Fibroblast of mammary gland (primary cell): ENCODE results near the gene SPSB4.

Experiments used
- DNase-seq: peaks from one replicate; pipeline ENCODE4 v3.0.0-alpha.2; 2010; ENCODE audit warnings: low read depth
- H3K4me3 ChIP-seq: 2 replicates; pipeline ENCODE4 v1.5.1; 2011; ENCODE audit warnings: low read depth, mild to moderate bottlenecking, low read length, moderate library complexity; ENCODE audit not compliant: control insufficient read depth
- TF ChIP-seq, protein P1 (sequence below): conservative IDR thresholded peaks from 2 replicates; pipeline ENCODE4 v1.5.1; 2011; ENCODE audit warnings: low read depth, low read length, inconsistent platforms; ENCODE audit not compliant: control insufficient read depth, insufficient read depth

Gene SPSB4

DNA sequence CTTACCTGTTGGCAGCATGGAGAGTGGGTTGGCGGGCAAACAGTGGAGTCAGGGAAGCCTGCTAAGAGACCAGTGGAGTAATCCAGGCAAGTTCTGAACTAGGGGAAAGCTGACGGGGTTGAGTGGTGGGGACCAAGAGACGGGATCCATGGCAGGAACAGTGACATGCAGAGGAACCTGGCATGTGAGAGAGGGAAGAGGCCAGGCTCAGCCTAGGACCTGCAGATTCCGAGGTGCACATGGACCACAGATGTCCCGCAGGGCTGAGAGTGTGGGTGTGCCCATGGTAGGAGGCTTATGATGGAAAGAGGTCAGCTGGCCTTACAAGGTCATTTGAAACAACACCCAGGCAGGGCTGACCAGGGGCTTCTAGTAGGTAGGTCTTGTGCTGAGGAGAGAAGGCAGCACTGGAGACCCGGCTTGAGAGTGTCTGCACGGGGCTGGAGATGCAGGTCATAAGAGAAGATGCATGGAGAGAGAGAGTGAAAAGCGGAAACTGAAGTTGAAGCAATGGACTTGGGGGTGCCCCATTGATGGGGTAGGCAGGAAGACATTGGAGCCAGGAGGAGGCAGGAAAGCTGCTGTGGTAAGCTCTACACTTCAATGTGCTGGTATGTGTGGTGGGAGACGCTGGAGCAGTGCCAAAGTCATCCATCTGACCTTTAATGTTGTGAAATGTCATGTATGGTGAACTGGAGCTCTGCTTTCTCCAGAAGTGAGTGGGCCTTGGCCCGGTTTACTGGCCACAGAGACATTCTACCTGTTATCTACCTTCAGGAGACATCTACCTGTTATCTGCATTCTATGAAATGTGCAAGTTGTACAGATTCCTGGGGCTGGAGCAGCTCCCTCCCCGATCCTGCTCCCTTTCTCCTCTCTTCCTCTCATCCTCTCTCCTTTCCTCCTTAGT lies 4.6 kb downstream of the SPSB4 start:
- no peak for DNase-seq
- H3K4me3 ChIP-seq: no peak overlapping the region
- TF ChIP-seq, protein P1, sequence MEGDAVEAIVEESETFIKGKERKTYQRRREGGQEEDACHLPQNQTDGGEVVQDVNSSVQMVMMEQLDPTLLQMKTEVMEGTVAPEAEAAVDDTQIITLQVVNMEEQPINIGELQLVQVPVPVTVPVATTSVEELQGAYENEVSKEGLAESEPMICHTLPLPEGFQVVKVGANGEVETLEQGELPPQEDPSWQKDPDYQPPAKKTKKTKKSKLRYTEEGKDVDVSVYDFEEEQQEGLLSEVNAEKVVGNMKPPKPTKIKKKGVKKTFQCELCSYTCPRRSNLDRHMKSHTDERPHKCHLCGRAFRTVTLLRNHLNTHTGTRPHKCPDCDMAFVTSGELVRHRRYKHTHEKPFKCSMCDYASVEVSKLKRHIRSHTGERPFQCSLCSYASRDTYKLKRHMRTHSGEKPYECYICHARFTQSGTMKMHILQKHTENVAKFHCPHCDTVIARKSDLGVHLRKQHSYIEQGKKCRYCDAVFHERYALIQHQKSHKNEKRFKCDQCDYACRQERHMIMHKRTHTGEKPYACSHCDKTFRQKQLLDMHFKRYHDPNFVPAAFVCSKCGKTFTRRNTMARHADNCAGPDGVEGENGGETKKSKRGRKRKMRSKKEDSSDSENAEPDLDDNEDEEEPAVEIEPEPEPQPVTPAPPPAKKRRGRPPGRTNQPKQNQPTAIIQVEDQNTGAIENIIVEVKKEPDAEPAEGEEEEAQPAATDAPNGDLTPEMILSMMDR: no peak

GRCh38 chr3:141056751-141057171 lies 5.6 kb downstream of the SPSB4 start:
- no peak overlapping the region for H3K4me3 ChIP-seq
- TF ChIP-seq, protein P1: no peak
- no peak for DNase-seq

DNA sequence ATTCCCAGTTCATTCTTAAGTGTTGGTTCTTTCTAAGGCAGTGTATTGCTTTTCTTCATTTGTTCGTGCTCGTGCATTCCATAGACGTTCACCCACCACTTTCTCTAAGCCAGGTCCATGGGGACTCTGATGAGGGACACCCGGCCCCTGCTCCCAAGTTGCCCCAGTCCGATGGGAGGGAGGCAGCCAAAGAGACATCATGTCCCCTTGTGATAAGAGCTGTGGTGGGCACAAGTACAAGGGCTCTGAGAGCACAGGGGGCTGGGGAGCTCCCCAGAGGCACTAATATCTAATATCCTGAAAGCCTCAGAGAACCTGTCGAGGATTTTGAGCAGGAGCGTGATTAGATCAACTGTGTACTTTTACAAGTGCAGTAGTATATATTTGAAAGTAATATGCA lies 6.3 kb downstream of the SPSB4 start:
- no peak for DNase-seq
- TF ChIP-seq, protein P1: no peak
- no peak overlapping the region for H3K4me3 ChIP-seq

DNA sequence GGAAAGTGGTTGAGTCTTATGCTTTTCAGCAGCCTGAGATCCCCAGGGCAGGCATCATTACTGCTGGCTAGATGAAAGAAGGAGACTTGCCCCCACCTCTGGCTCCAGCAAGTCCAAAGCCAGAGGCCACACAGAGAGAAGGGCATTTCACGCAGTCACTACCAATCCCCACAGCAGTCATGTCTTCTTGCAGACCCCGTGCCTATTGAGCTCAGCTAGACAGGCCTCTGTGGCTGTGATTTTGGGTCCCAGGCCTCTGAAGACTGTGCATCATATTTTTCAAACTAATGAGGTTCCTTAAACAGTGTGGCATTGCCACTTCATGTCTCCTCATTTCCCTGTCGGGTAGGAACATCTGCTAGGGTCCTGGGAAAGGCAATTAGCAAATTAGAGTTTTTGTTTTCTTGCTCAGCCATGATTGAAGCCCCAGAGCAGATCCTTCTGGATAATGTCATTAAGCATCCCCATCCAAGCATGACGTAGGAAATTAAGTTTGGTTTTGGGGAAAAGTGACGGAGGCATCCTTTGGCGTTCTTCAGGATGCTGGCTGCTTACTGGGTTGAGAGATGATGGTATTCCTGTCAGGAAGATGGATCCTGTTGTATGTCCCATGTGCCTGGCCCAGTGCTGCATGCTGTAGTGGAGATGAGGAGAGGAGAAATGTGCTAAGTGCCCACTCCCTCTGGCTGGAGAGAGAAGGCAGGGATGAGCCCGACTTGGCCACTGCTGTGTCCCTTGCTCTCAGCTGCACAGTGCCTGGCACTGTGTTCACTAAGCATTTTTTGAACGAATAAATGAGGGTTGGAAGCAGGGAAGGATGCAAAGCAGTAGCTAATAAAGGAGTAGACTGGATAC lies 7.0 kb downstream of the SPSB4 start:
- no peak overlapping the region for H3K4me3 ChIP-seq
- DNase-seq: no peak
- TF ChIP-seq, protein P1: no peak

GRCh38 chr3:141058996-141059395 lies 7.8 kb downstream of the SPSB4 start:
- H3K4me3 ChIP-seq: no peak overlapping the region
- no peak for DNase-seq
- TF ChIP-seq, protein P1: no peak

GRCh38 chr3:141059816-141060215 lies 8.7 kb downstream of the SPSB4 start:
- TF ChIP-seq, protein P1: no peak
- H3K4me3 ChIP-seq: no peak overlapping the region
- DNase-seq: no peak
